ENCODE data around the gene ADGRB3. TPM values are rescaled to one million over a fixed set of nuclear protein-coding genes. Genes with fewer than 3 reads are reported as not detected.

The ADGRB3 gene
- total RNA-seq, 2 experiments from 2014 or later = not detected

DNA sequence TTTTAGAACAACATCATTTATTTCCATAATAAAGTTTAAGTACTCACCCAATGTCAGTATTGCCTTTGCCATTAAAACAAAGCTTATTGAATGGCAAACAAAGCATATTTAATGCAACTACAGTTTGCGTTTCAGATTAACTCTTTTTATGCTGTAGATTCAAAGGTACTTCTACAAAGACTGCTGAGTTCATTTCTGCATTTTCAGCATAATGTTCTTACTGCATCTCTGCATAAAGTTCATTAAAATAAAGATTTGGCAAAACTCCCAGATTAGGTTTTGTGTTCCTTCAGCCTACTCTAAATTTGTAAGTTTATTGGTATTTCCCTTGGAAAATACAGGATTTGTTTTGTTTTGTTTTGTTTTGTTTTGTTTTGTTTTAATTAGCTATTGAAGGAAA is 359.4 kb downstream of the ADGRB3 start:
- Mint-ChIP-seq H3K36me3 (no peaks in the 10 kb centered on the region), H3K4me3 (no peak overlapping the region), H3K4me1 (no peaks in the 10 kb centered on the region), H3K9me3 (no peaks in the 10 kb centered on the region), H3K27me3 (no peaks in the 10 kb centered on the region), H3K27ac (no peak overlapping the region)
- DNase-seq = no peak

DNA sequence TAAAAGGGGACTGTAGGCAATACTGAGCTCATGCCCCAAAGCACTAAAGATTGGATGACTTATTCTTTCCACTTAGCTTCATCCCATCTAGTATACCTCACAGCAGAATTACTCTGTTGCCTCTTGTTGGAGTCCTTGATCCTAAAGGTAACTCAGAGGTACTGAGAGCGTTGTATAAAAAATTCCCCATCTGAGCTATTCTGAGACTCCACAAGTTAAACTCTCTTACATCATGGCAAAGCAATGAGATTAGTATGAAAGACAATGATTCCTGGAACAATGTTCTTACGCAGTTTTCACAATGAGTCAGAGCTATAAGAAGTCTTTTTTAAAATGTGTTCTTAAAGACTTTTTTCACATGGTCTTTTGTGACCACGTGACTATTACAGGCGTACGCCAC is 370.1 kb downstream of the ADGRB3 start:
- Mint-ChIP-seq H3K36me3 (no peaks in the 10 kb centered on the region), H3K4me3 (no peak overlapping the region), H3K9me3 (peaks cover 2% of the 10 kb centered on the region), H3K27me3 (no peaks in the 10 kb centered on the region), H3K4me1 (no peaks in the 10 kb centered on the region), H3K27ac (no peak overlapping the region)
- no peak for DNase-seq

DNA sequence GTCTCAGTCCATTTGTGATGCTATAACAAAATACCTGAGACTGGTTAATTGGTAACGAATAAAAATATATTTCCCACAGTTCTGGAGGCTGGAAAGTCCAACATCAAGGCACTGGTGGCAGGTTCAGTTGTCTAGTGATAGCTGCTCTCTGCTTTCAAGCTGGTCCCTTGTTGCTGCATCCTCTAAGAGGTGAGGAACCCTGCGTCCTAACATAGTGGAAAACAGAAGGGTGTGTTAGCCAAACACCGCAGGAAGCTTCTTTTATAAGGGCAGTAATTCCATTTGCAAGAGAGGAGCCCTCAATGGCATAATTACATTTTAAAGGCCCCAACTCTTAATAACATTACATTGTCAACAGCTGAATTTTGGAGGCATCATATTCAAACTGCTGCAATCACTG is 372.7 kb downstream of the ADGRB3 start:
- Mint-ChIP-seq H3K27ac (no peak overlapping the region), H3K4me1 (no peaks in the 10 kb centered on the region), H3K9me3 (peaks cover 2% of the 10 kb centered on the region), H3K27me3 (no peaks in the 10 kb centered on the region), H3K36me3 (no peaks in the 10 kb centered on the region), H3K4me3 (no peak overlapping the region)
- no peak for DNase-seq

DNA sequence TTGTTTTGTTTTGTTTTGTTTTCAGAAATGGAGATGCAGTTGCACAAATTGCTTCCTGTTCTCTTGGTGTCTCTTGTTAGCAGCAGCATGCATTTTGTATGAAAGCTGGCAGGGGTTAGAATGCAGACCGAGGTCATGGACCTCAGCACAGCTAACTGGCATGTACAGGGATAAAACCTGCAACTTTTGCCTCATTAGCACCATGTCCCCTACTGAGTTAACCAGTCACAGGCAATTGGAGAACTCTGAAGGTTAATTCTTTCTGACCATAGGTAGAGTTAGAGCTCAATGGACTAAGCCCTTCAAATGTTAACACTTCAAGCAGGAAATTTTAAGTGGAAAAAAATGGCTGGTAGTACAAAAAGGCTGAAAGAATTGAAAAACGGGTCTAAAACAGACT is 377.1 kb downstream of the ADGRB3 start:
- H3K9me3 Mint-ChIP-seq = no peaks in the 10 kb centered on the region
- no peak for DNase-seq
- H3K4me3 Mint-ChIP-seq = no peak overlapping the region
- H3K36me3 Mint-ChIP-seq = no peaks in the 10 kb centered on the region
- no peaks in the 10 kb centered on the region for H3K27me3 Mint-ChIP-seq
- no peaks in the 10 kb centered on the region for H3K4me1 Mint-ChIP-seq
- H3K27ac Mint-ChIP-seq = no peak overlapping the region

DNA sequence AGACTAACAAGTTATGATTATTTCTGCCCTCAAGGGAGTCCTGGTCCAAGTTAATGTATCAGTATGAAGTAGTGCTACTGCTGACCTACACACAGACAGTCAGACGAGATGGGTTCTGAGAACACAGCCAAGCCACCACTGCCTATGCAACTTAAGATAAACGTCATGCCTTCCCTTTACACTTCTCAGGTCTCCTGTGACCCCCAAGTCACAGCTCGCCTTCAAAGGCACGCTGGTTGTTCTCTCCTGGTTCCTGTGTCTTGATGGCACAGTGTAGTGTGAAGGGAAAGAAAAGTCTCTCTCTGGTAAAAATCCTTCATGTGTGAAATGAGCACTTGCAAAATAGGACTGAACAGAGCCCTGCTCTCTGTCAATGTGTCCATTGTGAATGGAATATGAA is 377.8 kb downstream of the ADGRB3 start:
- DNase-seq = no peak
- Mint-ChIP-seq H3K27ac (no peak overlapping the region), H3K4me1 (no peaks in the 10 kb centered on the region), H3K4me3 (no peak overlapping the region), H3K9me3 (no peaks in the 10 kb centered on the region), H3K36me3 (no peaks in the 10 kb centered on the region), H3K27me3 (no peaks in the 10 kb centered on the region)

DNA sequence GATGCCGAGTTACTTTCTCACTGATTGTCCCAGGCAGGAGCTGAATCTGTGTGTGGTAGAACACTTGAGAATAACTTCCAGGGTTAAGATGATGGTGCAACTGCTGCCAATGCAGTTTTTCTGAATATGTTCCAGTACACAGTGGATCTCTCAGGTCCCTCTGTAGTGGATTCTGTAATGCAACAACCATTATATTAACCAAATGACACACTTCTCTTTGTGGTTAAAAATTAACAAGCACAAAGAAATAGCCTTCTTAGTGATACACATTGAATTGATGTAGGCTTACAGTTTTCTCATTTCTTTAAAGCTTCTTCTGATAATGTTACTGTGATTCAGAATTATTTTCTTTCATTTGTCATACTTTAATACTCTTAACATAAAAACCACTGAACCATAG is 383.8 kb downstream of the ADGRB3 start:
- no peak for DNase-seq
- H3K27ac Mint-ChIP-seq = no peak overlapping the region
- no peaks in the 10 kb centered on the region for H3K9me3 Mint-ChIP-seq
- H3K4me3 Mint-ChIP-seq = no peak overlapping the region
- H3K36me3 Mint-ChIP-seq = no peaks in the 10 kb centered on the region
- no peaks in the 10 kb centered on the region for H3K4me1 Mint-ChIP-seq
- H3K27me3 Mint-ChIP-seq = no peaks in the 10 kb centered on the region

DNA sequence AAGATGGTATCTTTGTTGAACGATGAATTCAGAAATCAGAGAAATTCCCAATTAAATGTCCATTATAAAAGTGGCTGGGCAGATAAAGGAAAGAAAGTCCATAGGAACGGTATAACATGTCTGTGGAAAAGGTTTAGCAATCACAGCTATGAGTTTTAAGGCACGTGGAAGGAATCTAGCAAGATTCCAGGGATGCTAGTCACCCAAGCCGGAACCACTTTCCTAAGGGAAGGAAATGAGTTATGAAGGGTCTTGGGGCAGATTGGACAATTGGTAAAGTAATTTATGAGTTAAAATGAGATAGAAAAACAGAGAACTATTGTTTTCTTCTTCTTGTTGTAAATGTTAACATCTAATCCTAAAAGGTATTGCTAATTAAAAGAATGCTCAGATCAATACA is 384.8 kb downstream of the ADGRB3 start:
- Mint-ChIP-seq H3K36me3 (no peaks in the 10 kb centered on the region), H3K9me3 (no peaks in the 10 kb centered on the region), H3K4me3 (no peak overlapping the region), H3K27me3 (no peaks in the 10 kb centered on the region), H3K4me1 (no peaks in the 10 kb centered on the region), H3K27ac (no peak overlapping the region)
- no peak for DNase-seq

DNA sequence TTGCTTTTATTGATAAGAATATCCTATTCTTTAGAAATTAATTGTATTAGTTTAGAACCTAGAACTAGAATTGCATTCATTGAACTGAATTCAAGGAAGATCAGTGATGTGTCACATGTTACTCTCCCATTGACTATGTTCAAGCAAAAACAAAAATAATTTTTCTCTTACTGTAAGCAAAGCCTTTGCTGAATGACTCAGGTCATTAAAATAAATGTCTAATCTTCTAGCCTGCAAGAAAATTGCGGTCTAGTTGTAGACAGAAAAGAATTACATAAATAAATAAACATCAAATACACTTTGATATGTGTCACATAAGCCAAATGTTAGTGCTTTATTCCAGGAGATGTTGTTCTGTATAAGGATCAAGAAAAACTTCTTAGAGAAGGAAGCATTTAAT is 387.9 kb downstream of the ADGRB3 start:
- H3K4me3 Mint-ChIP-seq = no peak overlapping the region
- H3K36me3 Mint-ChIP-seq = no peaks in the 10 kb centered on the region
- H3K27me3 Mint-ChIP-seq = no peaks in the 10 kb centered on the region
- no peak overlapping the region for H3K27ac Mint-ChIP-seq
- no peaks in the 10 kb centered on the region for H3K9me3 Mint-ChIP-seq
- DNase-seq = no peak
- no peaks in the 10 kb centered on the region for H3K4me1 Mint-ChIP-seq

DNA sequence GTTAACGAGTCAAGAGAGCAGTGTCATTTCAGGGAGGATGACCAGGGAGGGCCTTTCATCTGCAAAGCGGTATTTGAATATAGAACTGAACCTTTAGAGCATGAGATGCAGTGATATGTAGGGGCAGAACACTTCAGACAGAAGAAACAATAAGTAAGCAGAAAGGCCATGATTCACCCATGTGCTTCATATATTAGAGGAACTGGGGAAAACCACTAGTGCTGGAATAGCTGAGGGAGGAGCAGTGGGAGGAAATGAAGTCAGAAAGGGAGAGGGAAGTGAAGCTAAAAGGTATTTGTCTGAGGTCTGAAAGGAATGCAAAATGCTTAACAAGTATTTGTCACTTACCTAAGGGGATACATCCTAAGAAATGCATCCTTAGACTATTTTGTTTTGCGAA is 391.2 kb downstream of the ADGRB3 start:
- Mint-ChIP-seq H3K36me3 (no peaks in the 10 kb centered on the region), H3K4me1 (no peaks in the 10 kb centered on the region), H3K27me3 (no peaks in the 10 kb centered on the region), H3K9me3 (peaks cover 1% of the 10 kb centered on the region), H3K27ac (no peak overlapping the region), H3K4me3 (no peak overlapping the region)
- DNase-seq = no peak

DNA sequence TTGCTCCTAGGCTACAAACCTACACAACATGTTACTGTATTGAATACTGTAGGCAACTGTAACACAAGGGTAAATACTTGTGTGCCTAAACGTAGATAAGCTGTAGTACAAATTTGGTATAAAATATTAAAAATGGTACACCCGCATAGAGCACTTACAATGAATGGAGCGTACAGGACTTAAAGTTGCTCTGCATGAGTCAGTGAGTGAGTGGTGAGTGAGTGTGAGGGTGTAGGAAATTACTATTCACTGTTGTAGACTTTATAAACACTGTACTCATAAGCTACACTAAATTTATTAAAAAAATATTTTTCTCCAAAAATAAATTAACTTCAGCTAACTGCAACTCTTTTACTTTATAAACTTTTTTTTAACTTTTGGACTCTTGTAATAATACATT is 391.6 kb downstream of the ADGRB3 start:
- Mint-ChIP-seq H3K27me3 (no peaks in the 10 kb centered on the region), H3K27ac (no peak overlapping the region), H3K4me1 (no peaks in the 10 kb centered on the region), H3K36me3 (no peaks in the 10 kb centered on the region), H3K9me3 (peaks cover 1% of the 10 kb centered on the region), H3K4me3 (no peak overlapping the region)
- DNase-seq = no peak

DNA sequence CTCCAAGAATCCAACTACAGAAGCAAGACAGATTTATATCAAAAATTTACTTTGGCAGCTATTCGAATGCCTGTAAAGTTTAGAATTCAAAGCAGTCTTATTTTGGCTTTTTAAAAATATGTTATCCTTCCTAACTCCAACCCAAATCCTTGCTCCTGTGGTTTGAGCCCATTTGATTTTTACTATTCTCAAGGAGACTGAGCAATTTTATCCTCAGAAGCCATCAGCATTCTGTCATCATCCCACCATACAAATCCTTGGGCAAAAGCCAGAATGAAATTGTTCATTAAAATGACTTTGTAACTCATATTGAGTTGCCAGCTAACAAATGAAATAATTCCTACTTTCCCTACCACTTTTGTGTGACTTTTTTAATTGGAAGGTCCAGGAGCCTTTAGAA is 392.8 kb downstream of the ADGRB3 start:
- no peak for DNase-seq
- H3K36me3 Mint-ChIP-seq = no peaks in the 10 kb centered on the region
- no peak overlapping the region for H3K4me3 Mint-ChIP-seq
- H3K27me3 Mint-ChIP-seq = no peaks in the 10 kb centered on the region
- H3K9me3 Mint-ChIP-seq = peaks cover 1% of the 10 kb centered on the region
- H3K4me1 Mint-ChIP-seq = no peaks in the 10 kb centered on the region
- H3K27ac Mint-ChIP-seq = no peak overlapping the region

DNA sequence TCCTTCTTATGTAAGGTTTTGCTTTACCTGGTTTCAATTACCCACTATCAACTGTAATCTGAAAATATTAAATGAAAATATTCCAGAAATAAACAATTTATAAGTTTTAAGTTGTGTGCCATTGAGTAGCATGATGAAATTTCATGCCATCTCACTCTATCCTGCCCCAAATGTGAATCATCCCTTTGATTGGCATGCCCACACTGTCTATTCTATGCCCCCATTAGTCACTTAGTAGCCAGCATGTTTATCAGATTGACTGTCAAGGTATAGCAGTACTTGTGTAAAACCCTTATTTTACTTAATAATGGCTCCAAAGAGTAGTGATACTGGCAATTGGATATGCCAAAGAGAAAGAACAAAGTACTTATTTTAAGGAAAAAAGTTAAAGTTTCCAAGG is 403.8 kb downstream of the ADGRB3 start:
- Mint-ChIP-seq H3K36me3 (no peaks in the 10 kb centered on the region), H3K27ac (no peak overlapping the region), H3K4me1 (no peaks in the 10 kb centered on the region), H3K4me3 (no peak overlapping the region), H3K9me3 (peaks cover 4% of the 10 kb centered on the region), H3K27me3 (no peaks in the 10 kb centered on the region)
- DNase-seq = no peak

DNA sequence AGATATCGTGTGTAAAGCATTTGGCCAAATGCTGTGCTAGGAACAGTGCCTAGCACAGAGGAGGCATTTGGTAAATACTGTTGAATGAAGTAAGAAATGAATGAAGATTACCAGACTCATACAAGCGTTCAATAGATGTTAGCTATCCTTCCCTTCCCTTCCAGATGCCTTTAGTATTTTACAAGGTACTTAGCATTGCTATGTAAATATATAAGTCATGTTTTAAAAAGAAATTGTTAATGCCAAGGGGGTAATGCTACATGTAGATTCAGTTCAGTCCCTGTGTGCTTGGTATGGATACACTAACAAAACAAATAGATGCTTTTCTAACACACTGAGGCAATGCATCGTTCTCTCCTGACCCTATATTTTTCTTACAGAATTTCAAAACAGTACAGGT is 407.2 kb downstream of the ADGRB3 start:
- H3K36me3 Mint-ChIP-seq = no peaks in the 10 kb centered on the region
- H3K27me3 Mint-ChIP-seq = no peaks in the 10 kb centered on the region
- H3K9me3 Mint-ChIP-seq = peaks cover 4% of the 10 kb centered on the region
- no peak for DNase-seq
- H3K4me3 Mint-ChIP-seq = no peak overlapping the region
- no peaks in the 10 kb centered on the region for H3K4me1 Mint-ChIP-seq
- H3K27ac Mint-ChIP-seq = no peak overlapping the region

DNA sequence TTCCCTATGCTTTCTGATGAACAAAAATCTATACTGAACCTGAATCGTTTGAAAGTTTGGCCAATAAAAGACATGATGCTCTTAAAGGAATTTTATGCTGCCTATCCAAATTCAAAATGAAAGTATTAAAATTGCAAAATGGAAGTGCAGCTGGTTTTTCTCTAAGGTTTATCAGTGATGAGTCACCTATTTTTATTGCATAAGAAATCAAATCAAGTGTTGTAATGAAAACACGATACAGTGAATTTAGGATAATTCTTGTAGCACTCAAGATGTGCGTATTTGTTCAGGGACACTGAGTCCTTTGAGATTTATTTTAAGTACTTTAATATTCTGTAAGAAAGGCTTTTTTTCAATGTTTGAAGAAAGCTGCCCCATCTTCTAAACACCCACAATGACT is 409.5 kb downstream of the ADGRB3 start:
- Mint-ChIP-seq H3K36me3 (no peaks in the 10 kb centered on the region), H3K27me3 (no peaks in the 10 kb centered on the region), H3K4me1 (no peaks in the 10 kb centered on the region), H3K9me3 (peaks cover 4% of the 10 kb centered on the region), H3K4me3 (no peak overlapping the region), H3K27ac (no peak overlapping the region)
- DNase-seq = no peak

DNA sequence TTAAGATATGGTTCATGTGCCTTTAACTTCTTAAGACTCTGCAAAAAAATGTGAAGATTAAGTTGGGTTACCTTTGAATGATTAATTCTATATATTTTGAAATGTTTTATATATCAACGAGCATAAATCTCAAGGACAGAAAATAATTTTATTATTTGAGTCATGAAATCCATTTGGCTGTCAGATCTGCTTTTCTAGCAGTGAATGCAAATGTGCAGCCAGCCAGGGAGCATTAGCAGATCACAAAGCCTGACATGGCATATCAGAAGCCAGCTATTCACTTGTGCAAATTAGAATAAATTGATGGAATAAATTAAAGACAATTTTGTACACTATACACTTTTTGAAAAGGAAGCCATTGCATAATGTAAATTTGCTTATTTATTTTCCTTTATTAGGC is 424.3 kb downstream of the ADGRB3 start:
- Mint-ChIP-seq H3K9me3 (peaks cover 1% of the 10 kb centered on the region), H3K36me3 (no peaks in the 10 kb centered on the region), H3K4me1 (no peaks in the 10 kb centered on the region), H3K27me3 (no peaks in the 10 kb centered on the region), H3K4me3 (no peak overlapping the region), H3K27ac (no peak overlapping the region)
- no peak for DNase-seq

DNA sequence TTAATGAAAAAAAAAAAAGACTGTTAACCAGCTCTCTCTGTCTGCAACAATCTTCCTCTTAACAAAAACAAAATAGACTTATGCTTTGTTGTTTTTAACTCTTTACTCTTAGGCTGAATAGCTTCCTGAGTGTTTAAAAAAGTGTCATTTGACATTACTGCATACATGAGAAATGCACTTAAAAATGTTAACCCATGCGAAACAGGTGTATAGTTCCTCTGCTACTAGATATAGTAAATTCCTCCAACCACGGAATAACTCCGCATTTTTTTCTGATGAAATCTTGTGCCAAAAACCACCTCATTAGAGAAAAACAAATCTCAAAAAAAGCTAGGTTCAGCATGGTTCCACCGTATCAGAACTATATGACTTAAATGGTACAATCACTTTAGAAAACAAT is 426.0 kb downstream of the ADGRB3 start:
- Mint-ChIP-seq H3K4me1 (no peaks in the 10 kb centered on the region), H3K9me3 (peaks cover 1% of the 10 kb centered on the region), H3K27me3 (no peaks in the 10 kb centered on the region), H3K4me3 (no peak overlapping the region), H3K36me3 (no peaks in the 10 kb centered on the region), H3K27ac (no peak overlapping the region)
- no peak for DNase-seq

DNA sequence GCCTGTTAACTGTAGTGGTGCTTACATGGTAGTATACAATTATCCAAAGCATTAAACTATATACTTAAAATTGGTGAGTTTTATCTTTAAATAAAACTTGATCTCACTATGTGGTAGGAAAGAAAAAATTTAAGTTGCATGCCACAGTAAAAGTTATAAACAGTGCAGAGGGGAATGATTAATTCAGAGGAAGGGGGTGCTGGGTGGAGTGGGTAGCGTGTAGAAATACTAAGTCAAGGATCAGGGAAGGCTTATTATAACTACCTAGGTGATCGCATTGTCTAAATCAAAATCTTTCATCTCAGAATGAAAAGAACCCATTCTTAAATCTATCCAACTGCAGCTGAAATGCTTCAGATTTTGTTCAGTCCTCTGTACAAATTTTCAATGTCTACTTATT is 428.3 kb downstream of the ADGRB3 start:
- DNase-seq = no peak
- Mint-ChIP-seq H3K36me3 (no peaks in the 10 kb centered on the region), H3K4me3 (no peak overlapping the region), H3K9me3 (no peaks in the 10 kb centered on the region), H3K4me1 (no peaks in the 10 kb centered on the region), H3K27me3 (no peaks in the 10 kb centered on the region), H3K27ac (no peak overlapping the region)

Data from activated naive CD8-positive, alpha-beta T cell treated with anti-CD3 and anti-CD28 coated beads for 36 hours (primary cell).